Smooth muscle cell (in vitro differentiated cells): Measurements from ENCODE around the gene SRGAP1. TPM values are rescaled to one million over a fixed set of nuclear protein-coding genes. Genes with fewer than 3 reads are reported as not detected.

Source experiments
- DNase-seq: peaks from one replicate; lab custom pipeline; 2025; ENCODE audit not compliant: unreplicated experiment; lab: John Stamatoyannopoulos, UW
- H2AFZ ChIP-seq: fragments of 200-600 bp; sonication (generic); 2 replicates; pipeline ENCODE4 v1.6.0; 2016; ENCODE audit warnings: antibody characterized with exemption, low read depth, mild to moderate bottlenecking
- H3F3A ChIP-seq: fragments of 200-600 bp; sonication (generic); 2 replicates; pipeline ENCODE4 v1.6.0; 2017; ENCODE audit warnings: antibody characterized with exemption, low read depth
- H3K27ac ChIP-seq: fragments of 200-600 bp; sonication (generic); 2 replicates; pipeline ENCODE4 v1.5.1; 2016; ENCODE audit warnings: low read depth, mild to moderate bottlenecking
- H3K27me3 ChIP-seq: fragments of 200-600 bp; sonication (generic); 2 replicates; pipeline ENCODE4 v1.6.1; 2016; ENCODE audit warnings: low read depth, mild to moderate bottlenecking
- H3K36me3 ChIP-seq: fragments of 200-600 bp; sonication (generic); 2 replicates; pipeline ENCODE4 v1.5.1; 2016; ENCODE audit warnings: low read depth
- H3K4me1 ChIP-seq: fragments of 200-600 bp; sonication (generic); 2 replicates; pipeline ENCODE4 v1.5.1; 2016; ENCODE audit warnings: low read depth
- H3K4me2 ChIP-seq: fragments of 200-600 bp; sonication (generic); 2 replicates; pipeline ENCODE4 v1.6.0; 2016; ENCODE audit warnings: mild to moderate bottlenecking
- H3K4me3 ChIP-seq: fragments of 200-600 bp; sonication (generic); 2 replicates; pipeline ENCODE4 v1.5.1; 2016; ENCODE audit warnings: mild to moderate bottlenecking
- H3K79me2 ChIP-seq: fragments of 200-600 bp; sonication (generic); 2 replicates; pipeline ENCODE4 v1.6.0; 2016; ENCODE audit warnings: low read depth, mild to moderate bottlenecking
- H3K9ac ChIP-seq: fragments of 200-600 bp; sonication (generic); 2 replicates; pipeline ENCODE4 v1.6.0; 2016; ENCODE audit warnings: low read depth
- H3K9me3 ChIP-seq: fragments of 200-600 bp; sonication (generic); replicated peaks from 2 replicates; pipeline ENCODE4 v1.5.1; 2016; ENCODE audit warnings: low read depth
- H4K20me1 ChIP-seq: fragments of 200-600 bp; sonication (generic); 2 replicates; pipeline ENCODE4 v1.6.0; 2016; ENCODE audit warnings: low read depth
- WGBS: methylation state at CpG from one replicate; pipeline ENCODE4 v1.1.7; 2016; ENCODE audit warnings: low lambda C conversion rate; 5-methylcytosine and 5-hydroxymethylcytosine counted together
- polyA plus RNA-seq: library from polyadenylated mRNA; unstranded; fragments of >200 nt; fragmentation: Nextera tagmentation; extraction: Ambion mirVana; gene quantifications from 2 replicates; pipeline ENCODE4 v1.2.1, GENCODE V29; 2016
- total RNA-seq: library from RNA; depleted of rRNA; stranded (reverse); fragments of >200 nt; gene quantifications from 2 replicates; pipeline ENCODE4 v1.2.3, GENCODE V29; 2014
- TF ChIP-seq, protein P1 (sequence below): fragments of 200-600 bp; sonication (generic); IDR thresholded peaks from 2 replicates; pipeline ENCODE4 v1.5.1; 2017; ENCODE audit warnings: borderline replicate concordance, mild to moderate bottlenecking, antibody characterized with exemption; ENCODE audit not compliant: insufficient read depth, poor library complexity, severe bottlenecking

Gene SRGAP1
- total and polyA plus RNA-seq, 2 experiments from 2014 or later = 4.0 to 5.9 TPM

DNA sequence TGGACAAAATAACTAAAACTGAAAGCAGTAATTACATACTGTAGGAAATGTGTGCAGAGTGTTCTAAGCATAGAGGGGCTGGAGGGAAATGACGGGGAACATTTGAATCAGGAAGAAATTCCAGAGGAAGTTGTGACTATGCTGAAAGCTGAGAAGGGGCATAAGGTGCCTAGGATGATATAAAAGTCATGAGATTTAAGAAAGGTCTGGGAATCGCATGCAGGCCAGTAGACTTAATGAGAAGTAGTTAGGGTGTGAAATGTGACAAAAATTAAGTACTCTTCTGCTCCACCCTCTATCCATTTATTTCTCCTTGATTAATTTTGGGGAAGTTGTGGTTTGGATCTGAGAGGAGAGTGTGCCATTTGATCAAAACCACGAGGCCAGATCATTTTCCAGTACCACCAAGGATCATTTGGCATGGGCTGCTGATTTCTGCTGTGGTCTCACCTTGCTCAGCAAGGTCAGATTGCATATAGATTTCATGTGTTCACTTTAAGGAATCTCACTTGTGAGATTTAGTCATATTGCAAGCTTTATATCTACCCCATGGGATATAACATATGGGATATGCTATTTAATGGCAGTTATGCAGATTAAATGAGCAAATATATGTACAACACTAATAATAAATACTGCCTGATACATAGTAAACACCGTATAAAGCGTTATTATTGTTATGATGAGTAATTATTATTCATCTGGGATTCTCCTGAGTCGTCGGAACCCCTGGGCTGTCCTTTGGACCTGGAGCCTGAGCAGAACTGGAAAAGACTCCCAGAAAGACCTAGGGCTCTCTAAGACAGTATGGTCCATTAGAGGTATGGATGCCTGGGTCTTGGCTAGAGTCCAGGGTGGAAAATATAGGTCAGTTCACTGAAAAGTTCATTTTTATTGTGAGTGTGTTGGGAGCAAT, 72.3 kb downstream of the SRGAP1 start:
- no peak overlapping the region for H3K4me3 ChIP-seq
- H3K79me2 ChIP-seq = peaks cover 41% of the 10 kb centered on the region
- peaks cover 6% of the 10 kb centered on the region for H3K4me1 ChIP-seq
- H3K36me3 ChIP-seq = no peaks in the 10 kb centered on the region
- H2AFZ ChIP-seq = no peak overlapping the region
- H3K4me2 ChIP-seq = peak overlapping the region; percentile 71
- no peaks in the 10 kb centered on the region for H4K20me1 ChIP-seq
- TF ChIP-seq, protein P1, sequence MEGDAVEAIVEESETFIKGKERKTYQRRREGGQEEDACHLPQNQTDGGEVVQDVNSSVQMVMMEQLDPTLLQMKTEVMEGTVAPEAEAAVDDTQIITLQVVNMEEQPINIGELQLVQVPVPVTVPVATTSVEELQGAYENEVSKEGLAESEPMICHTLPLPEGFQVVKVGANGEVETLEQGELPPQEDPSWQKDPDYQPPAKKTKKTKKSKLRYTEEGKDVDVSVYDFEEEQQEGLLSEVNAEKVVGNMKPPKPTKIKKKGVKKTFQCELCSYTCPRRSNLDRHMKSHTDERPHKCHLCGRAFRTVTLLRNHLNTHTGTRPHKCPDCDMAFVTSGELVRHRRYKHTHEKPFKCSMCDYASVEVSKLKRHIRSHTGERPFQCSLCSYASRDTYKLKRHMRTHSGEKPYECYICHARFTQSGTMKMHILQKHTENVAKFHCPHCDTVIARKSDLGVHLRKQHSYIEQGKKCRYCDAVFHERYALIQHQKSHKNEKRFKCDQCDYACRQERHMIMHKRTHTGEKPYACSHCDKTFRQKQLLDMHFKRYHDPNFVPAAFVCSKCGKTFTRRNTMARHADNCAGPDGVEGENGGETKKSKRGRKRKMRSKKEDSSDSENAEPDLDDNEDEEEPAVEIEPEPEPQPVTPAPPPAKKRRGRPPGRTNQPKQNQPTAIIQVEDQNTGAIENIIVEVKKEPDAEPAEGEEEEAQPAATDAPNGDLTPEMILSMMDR = no peak
- H3K9ac ChIP-seq = peak overlapping the region; percentile 42
- no peaks in the 10 kb centered on the region for H3K27me3 ChIP-seq
- WGBS = 83% methylated on average over 7 of the region's 7 CpGs
- no peaks in the 10 kb centered on the region for H3K9me3 ChIP-seq
- H3F3A ChIP-seq = peaks cover 8% of the 10 kb centered on the region
- peak overlapping the region; percentile 96 for H3K27ac ChIP-seq
- no peak for DNase-seq

DNA sequence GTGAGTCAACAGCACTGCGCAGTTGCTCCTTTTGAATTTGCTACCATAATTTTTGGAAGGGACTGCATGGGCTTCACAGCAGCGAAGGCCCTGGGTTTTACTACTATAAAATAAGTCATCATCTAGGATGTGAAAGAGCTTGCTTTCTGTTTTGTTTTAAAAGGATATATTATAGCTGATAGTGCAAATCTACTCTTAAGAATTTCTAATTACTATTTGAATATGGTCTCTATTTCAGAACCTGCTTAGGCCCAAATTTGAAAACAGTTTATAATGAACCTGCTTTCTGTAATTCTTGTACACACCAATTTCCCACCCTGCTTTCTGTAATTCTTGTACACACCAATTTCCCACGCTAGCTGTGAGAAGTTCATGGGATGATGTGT, 73.0 kb downstream of the SRGAP1 start:
- TF ChIP-seq, protein P1 = no peak
- Histone ChIP-seq H3K79me2 (peaks cover 40% of the 10 kb centered on the region), H3K4me1 (peaks cover 6% of the 10 kb centered on the region), H3F3A (peaks cover 8% of the 10 kb centered on the region), H3K27ac (peak overlapping the region; percentile 96), H3K4me3 (no peak overlapping the region), H2AFZ (no peak overlapping the region), H4K20me1 (no peaks in the 10 kb centered on the region), H3K4me2 (peak overlapping the region; percentile 71), H3K9me3 (no peaks in the 10 kb centered on the region), H3K27me3 (no peaks in the 10 kb centered on the region), H3K36me3 (no peaks in the 10 kb centered on the region), H3K9ac (peak overlapping the region; percentile 42)
- WGBS = 89% methylated on average over 3 of the region's 3 CpGs
- DNase-seq = no peak

DNA sequence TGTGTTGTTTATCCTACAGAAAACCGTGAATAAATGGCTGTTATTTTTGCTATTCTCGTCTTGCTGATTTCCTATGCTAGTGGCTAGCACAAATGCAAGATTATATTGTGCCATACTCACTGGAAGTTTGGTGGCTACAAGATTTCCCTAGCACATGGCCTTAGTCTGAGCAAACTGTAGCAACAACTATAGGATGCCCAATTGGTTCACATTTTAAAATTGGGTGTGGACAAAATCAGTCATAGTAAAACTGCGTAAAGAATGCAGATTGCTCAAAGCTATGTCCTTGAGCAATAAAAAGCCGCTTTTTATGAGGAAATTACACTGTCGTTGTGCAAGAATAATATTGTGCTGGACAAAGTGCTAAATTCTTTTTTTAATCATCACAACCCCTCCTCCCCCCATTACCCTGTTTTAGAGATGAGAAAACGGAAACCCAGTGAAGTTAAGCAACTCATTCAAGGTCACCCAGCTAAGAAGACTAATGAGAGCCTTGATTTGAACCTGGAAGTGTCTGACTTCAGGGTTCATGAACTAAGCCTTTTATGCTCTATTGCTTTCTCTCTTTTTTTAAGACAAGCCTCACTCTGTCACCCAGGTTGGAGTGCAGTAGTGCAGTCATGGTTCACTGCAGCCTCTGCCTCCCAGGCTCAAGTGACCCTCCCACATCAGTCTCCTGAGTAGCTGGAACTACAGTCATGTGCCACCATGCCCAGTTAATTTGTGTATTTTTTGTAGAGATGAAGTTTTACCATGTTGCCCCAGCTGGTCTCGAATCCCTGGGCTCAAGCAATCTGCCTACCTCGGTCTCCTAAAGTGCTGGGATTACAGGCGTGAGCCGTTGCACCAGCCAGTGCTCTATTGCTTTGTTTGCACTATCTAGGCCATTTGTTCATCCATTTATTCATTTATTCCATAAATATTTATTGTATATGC, 73.6 kb downstream of the SRGAP1 start:
- DNase-seq = no peak
- no peaks in the 10 kb centered on the region for H4K20me1 ChIP-seq
- H3K9me3 ChIP-seq = no peaks in the 10 kb centered on the region
- peaks cover 8% of the 10 kb centered on the region for H3F3A ChIP-seq
- H3K4me2 ChIP-seq = peak overlapping the region; percentile 71
- peaks cover 6% of the 10 kb centered on the region for H3K4me1 ChIP-seq
- peaks cover 33% of the 10 kb centered on the region for H3K79me2 ChIP-seq
- no peaks in the 10 kb centered on the region for H3K27me3 ChIP-seq
- no peaks in the 10 kb centered on the region for H3K36me3 ChIP-seq
- peak overlapping the region; percentile 82 for H3K9ac ChIP-seq
- peak overlapping the region; percentile 96 for H3K27ac ChIP-seq
- peak overlapping the region; percentile 3 for H3K4me3 ChIP-seq
- WGBS = 31% methylated on average over 10 of the region's 10 CpGs
- TF ChIP-seq, protein P1 = no peak
- H2AFZ ChIP-seq = no peak overlapping the region
